Measurements from ENCODE around the gene PITPNC1.

PITPNC1 gene

GRCh38 chr17:67433248-67433924 is 56.3 kb downstream of the PITPNC1 start:
- no peak for DNase-seq (ENCODE audit: low read depth in 3 of 3)

DNA sequence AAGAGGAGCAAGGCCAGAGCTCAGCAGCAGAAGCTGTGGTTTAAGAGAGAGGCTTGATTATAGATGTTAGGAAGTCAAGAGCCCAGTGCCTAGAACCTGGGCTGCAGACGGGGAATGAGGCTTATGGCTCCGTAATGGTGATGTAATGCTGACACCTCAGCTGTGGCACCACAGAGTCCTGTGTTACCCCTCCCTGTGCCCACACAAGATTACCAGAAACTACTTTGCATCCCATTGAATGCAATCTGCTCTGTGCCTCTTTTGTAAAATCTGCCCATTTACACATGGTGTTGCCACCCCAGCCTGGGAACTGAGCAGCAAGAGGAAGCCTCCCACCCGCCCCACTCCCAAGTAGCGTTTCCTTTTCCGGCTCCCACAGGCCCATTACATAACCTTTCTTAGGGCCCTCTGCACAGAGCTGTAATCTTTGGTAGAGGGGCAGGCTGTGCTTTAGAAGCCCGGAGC is 57.0 kb downstream of the PITPNC1 start:
- DNase-seq (ENCODE audit: low read depth in 3 of 3) = peak in 1 of 3 experiments; percentile 35

GRCh38 chr17:67435122-67435521 is 58.0 kb downstream of the PITPNC1 start:
- DNase-seq (ENCODE audit: low read depth in 3 of 3) = peak in 1 of 3 experiments; percentile 34

- no peak for DNase-seq (ENCODE audit: low read depth in 3 of 3)
Measured at GRCh38 chr17:67435786-67436185, 58.7 kb downstream of the PITPNC1 start.

GRCh38 chr17:67436233-67436632 is 59.2 kb downstream of the PITPNC1 start:
- DNase-seq (ENCODE audit: low read depth in 3 of 3) = no peak

- no peak for DNase-seq (ENCODE audit: low read depth in 3 of 3)
Measured at GRCh38 chr17:67438667-67439066, 61.6 kb downstream of the PITPNC1 start.

GRCh38 chr17:67439269-67439668 is 62.2 kb downstream of the PITPNC1 start:
- DNase-seq (ENCODE audit: low read depth in 3 of 3) = no peak

DNA sequence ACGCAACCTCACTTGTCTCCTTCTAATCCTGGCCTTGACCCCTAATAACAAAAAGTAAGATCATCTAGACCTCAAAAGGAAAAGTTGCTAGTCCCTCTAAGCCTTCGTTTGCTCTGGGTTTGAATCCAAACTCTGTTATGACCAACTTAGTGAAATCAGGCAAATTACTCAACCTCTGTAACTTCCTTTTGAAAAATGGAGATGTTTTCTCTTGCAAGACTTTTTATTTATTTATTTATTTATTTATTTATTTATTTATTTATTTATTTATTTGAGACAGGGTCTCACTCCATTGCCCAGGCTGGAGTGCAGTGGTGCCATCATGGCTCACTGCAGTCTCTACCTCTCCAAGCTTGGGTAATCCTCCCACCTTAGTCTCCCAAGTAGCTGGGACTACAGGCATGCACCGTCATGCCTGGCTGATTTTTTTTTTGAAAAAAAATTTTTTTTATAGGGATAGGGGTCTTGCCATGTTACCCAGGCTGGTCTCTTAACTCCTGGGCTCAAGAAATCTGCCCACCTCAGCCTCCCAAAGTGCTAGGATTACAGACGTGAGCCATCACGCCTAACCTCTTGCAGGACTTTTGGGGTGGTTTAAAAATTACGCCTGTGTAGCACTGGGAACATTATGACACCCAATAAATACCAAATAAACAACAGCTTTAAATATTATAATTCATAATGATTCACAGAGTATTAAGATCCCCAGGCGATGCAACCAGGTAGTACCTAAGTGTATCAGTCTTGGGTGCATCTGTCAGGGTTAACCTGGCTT is 63.4 kb downstream of the PITPNC1 start:
- DNase-seq (ENCODE audit: low read depth in 3 of 3) = no peak

DNA sequence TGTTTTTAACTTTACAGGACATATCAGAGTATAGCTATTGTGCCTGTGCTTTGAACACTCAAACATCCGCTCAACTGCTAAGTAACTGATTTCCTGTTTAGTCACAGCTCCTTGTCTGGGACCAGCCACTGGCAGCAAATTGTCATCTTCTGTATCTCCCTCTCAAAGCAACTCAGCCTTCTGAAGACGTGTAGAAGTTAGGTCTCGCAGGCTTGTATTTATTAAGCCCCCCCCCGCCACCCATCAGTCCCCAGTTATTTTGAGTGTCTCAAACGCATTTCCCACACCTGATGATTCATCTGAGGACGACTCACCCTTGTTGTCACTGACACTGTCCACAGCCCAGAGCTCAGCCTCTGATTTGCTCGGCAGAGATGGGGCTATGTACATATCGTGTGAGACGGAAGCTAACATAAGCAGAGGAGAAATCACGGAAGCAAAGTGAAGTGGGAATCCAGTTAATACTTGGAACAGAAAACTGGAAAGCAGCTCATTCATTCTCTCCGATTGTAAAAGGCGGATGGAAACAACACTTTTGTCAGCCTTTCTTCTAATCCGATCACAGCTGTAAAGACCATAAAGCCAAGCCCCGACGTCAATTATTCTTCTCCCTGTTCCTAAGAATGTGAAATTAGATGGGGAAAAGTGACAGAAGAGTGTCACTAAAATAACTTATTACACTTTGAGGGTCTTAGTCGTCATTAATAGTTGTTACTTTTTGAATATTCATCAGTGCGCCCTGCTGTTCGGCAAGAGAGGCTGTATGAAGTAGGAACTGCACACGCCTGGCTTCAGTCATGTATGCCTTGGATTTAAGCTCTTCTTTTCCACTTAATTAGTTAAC is 64.2 kb downstream of the PITPNC1 start:
- DNase-seq (ENCODE audit: low read depth in 3 of 3) = peak; percentile 40 to 63 (median 60)

- DNase-seq (ENCODE audit: low read depth in 3 of 3) = no peak
Measured at GRCh38 chr17:67441896-67442219, 64.8 kb downstream of the PITPNC1 start.

DNA sequence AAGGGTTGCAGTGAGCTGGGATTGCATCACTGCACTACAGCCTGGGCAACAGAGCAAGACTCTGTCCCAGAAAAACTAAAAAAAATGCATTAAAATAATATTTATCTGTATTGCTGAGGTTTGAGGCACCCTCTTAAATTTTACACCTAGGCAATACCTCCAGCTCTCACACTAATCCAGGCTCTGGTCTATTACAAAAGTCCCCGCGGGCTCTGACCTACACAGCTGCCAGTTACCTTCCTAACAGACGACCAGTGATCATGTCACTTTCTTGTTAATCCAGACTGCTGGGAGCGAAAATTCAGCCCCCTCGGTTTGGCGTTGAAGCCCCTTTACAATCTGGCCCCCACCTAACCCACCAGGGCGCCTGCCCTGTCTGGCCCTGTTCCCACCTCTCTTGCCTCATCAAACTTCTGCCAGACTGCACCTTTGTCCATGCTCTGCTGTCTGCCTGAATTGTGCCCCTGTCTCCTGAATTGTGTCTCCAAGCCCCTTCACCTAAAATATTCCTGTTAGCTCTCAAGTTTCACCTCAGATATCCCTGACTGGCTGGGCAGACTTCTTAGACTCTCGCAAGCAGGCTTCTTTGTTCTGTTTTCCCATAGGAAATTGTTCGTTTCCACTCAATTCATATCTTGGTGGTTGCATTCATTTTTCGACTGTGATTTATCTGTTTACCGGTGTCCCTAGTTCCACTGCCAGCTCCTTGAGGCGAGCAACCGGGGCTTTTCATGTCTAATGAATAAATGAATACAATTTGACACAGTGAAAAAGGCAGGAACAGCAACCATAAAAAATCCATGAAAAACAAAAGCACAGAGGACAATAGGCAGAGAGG is 65.9 kb downstream of the PITPNC1 start:
- no peak for DNase-seq (ENCODE audit: low read depth in 3 of 3)

- no peak for DNase-seq (ENCODE audit: low read depth in 3 of 3)
Measured at GRCh38 chr17:67443931-67444595, 67.0 kb downstream of the PITPNC1 start.

GRCh38 chr17:67448449-67448848 is 71.4 kb downstream of the PITPNC1 start:
- DNase-seq (ENCODE audit: low read depth in 3 of 3) = no peak

GRCh38 chr17:67449065-67449464 is 72.0 kb downstream of the PITPNC1 start:
- no peak for DNase-seq (ENCODE audit: low read depth in 3 of 3)

- DNase-seq (ENCODE audit: low read depth in 3 of 3) = no peak
Measured at GRCh38 chr17:67449845-67450755, 73.0 kb downstream of the PITPNC1 start.

- DNase-seq (ENCODE audit: low read depth in 3 of 3) = no peak
Measured at GRCh38 chr17:67452681-67453554, 75.8 kb downstream of the PITPNC1 start.

- no peak for DNase-seq (ENCODE audit: low read depth in 3 of 3)
Measured at GRCh38 chr17:67456103-67456502, 79.0 kb downstream of the PITPNC1 start.

GRCh38 chr17:67456889-67457288 is 79.8 kb downstream of the PITPNC1 start:
- DNase-seq (ENCODE audit: low read depth in 3 of 3) = no peak

DNA sequence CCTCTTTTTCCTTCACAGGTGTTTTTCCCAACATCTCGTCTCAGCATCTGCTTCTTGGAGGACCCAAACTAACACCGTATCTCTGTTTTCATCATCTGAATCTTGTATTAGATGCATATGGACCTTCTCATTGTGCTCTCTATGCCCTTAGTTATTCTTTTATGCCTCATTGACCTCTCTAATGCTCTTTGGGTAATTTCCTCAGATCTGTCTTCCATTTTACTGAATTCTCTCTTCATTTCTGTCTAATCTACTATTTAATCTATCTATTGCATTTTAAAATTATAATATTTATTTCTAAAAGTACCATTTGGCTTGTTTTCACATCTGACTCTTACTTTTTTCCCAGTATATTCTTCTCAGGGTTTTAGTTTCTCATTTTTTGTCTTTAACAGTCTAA is 81.1 kb downstream of the PITPNC1 start:
- no peak for DNase-seq (ENCODE audit: low read depth in 3 of 3)

All from stimulated activated CD4-positive, alpha-beta T cell treated with anti-CD3 and anti-CD28 coated beads, TNF-alpha, amount 100 ng/mL, for 24 hours (primary cell).